CD4-positive, alpha-beta T cell treated with Interleukin-10 for 1 hour (primary cell): ENCODE measurements around the gene STPG2.

Source experiments
- DNase-seq: peaks from one replicate; pipeline ENCODE4 v3.0.0-alpha.2; 2020

The STPG2 gene

DNA sequence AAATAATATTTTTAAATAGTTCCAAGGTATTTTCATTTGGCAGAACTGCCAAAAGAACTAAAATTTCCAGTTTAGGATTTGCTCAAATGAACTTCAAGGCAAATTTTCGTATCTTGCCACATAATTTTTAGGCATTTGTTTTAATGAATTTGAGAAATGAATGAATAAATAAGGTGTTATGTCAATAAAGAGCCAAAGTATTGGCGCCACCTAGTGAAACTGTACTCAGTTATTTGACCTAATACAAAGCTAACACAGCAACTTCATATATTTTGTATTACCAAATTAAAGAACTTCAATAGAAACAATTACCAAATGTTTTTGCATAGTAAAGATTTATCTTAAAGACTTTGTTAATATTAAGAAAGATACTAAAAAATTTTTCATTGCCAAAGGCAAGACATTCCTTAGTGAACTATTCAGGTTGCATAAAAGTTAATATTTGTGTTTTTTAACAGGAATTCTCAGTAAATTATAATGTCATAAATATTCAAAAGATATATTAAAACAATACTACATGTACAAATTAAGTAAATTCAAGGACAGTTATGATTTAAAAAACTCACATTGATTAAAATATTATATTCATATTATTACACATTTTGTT is 50.3 kb downstream of the STPG2 start:
- peak; percentile 10 for DNase-seq

GRCh38 chr4:98081936-98082335 is 61.3 kb downstream of the STPG2 start:
- no peak for DNase-seq

DNA sequence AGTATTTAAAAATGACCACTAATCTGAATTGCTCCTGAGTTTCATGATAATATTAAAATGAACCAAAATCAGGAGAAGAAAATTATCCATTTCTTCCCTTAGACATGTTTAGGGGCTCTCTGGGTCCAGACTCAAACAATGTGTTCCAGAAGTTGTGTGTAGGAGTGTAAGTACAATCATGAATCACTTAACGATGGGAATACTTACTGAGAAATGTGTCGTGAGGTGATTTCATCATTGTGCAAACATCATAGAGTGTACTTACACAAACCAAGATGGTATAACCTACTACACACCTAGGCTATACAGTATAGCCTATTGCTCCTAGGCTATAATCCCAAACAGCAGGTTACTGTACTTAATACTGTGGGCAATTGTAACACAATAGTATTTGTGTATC is 74.8 kb downstream of the STPG2 start:
- DNase-seq, result no peak

DNA sequence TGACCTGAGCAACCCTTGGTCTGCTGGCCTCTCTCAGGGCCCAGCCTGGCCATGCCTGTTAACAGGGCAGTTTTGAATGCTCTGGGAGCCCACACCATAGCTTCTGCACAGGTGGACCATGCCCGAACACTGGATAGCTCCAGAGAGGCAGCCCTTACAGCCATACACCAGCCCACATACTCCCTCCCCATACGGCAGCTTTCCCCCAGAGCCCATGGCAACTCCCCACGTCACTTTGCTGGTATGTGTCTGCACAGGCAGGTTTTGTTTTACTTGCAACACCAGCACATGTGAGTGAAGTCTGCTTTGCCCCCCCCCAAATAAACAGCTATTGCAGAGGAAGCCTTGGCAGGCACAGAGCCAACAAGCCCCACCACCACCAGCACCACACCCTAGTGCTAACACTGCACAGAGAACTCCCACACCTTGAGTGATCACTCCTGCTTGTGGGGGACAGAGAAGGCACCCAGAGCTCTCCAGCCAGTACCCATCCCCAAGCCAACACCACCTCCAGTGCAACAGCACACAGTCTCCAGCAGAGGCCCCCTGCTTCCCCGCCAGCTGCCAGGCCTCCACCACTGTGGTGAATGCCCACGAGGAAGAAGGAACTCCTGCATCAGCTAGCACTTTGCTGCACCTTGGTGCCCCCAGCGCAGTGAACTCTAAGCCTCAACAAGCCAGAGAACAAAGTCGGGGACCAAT is 87.3 kb downstream of the STPG2 start:
- no peak for DNase-seq

DNA sequence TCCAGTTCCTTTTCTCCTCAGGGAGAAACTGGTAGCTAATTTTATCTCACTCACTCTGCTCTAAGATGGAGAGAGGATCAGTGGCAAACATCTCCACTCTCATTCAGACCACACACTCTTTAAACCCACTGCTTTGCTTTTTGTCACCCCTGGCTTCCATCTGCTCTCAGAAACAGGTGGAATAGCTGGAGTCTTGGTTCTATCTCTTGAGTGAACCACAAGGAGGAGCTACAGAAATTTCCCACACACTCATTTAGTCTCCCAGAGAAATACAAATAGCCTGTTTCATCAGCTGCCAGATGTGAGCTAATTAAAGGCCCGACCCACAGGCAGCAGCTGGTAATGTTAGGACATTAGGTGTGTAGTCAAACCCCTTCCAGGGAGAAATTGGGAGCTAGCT is 96.6 kb downstream of the STPG2 start:
- no peak for DNase-seq

GRCh38 chr4:98030059-98030458 is 113.2 kb downstream of the STPG2 start:
- no peak for DNase-seq

GRCh38 chr4:98027827-98028226 is 115.4 kb downstream of the STPG2 start:
- DNase-seq, result no peak

- no peak for DNase-seq
Observed at GRCh38 chr4:98026362-98026761, 116.9 kb downstream of the STPG2 start.

GRCh38 chr4:98006814-98007412 is 136.4 kb downstream of the STPG2 start:
- no peak for DNase-seq

- no peak for DNase-seq
Observed at GRCh38 chr4:98006060-98006459, 137.2 kb downstream of the STPG2 start.

GRCh38 chr4:98000940-98001339 is 142.3 kb downstream of the STPG2 start:
- no peak for DNase-seq

GRCh38 chr4:97998203-97998602 is 145.1 kb downstream of the STPG2 start:
- DNase-seq, result no peak

GRCh38 chr4:97994765-97995465 is 148.4 kb downstream of the STPG2 start:
- no peak for DNase-seq

DNA sequence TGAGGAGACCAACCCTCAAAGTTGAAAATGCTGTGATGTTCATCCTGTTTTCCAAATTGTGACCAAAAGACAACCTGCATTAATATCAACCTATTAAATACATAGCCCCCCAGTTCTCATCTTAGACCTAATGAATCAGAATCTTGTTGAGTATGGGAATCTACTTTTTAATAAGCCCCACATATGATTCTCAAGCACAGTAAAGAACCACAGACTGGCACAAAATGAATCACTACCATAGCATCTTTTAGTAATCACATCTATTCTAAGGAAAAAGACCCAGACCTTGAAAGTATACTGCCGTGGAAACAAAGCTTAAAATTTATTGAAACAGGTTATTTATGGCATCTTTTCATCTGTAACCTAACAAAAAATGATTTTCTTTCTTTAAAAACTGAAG is 152.9 kb downstream of the STPG2 start:
- DNase-seq, result no peak

DNA sequence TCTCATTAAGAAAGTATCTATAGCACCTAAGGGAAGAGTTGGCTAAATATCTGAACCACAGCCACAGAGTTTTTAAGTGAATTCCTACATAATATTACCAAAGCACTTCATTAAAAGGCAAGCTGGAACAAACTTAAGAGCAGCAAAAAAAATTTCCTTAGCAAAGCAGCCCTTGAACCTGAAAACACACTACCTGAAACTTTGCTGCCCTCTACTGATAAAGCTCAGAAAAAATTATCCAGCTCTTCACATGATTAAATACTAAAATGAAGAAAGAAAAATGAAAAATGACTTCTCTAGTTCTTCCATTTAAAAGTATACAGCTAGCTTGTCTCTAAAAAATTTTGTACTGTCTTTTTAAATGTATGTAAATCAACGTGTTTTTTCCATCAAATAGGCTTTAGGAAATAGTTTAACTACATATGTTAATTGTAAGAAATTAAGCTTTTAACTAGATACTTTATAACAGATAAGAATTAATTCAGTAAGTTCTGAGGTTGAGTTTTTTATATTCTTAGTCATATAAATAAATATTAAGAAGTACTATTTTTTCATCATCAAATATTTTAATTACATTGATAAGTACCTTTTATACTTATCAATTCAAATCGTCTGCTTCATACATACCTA is 156.1 kb downstream of the STPG2 start:
- no peak for DNase-seq

DNA sequence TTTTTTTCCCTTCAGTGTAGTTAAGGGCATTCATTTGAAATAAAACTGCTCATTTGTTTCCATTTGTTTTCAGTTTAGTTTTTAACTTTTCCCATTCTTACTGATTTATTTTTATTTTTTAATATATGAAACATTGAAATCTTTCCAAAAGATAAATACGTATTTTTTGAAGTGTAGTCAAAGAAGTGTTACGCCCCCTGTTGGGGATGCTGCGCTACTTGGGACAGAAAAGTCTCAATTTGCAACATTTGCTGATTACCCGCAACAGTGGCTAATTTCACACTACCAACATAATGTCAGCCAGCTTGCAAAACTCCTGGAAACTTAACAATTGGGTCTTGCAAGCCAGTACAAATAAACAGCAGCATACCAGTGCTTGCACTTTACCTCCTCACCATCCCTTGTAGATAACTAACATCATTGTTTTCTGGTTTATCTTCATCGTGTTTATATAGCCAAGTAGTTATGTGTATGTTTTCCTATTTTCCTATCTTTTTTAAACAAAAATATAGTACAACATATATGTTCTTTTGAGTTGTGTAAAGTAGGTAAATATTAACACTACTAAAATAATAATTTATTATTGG is 158.6 kb downstream of the STPG2 start:
- DNase-seq, result no peak

DNA sequence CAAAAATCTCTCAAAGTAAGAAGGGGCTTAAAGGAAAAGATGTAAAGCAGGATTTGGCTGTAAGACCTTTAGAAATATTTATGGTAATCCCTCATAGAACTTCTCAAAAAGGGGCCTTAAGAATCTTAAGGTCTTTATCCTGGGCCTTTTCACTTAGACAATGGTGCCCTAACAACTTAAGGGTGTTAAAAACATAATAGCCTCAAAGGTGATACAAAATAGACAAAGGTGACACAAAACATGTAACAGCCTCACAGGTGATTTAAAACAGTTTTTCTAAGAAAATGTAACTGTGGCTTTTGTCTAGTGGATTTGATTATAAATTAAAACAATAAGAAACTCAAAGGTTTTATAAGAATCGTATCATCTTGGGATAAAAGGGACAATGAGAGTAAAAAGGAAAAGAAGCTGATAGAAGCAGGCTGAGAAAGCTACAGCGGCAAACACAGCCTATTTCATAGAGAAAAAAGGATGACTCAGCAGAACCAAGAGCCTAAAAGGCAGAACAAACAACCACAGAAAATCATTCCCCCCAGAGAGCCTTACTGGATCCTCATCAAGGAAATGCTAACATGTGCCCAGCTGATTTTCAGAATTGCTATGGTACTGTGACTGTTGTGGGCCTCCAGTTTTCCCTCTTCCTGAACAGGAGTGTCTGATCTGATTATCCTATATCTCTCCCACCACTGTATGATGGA is 164.3 kb downstream of the STPG2 start:
- DNase-seq, result no peak

DNA sequence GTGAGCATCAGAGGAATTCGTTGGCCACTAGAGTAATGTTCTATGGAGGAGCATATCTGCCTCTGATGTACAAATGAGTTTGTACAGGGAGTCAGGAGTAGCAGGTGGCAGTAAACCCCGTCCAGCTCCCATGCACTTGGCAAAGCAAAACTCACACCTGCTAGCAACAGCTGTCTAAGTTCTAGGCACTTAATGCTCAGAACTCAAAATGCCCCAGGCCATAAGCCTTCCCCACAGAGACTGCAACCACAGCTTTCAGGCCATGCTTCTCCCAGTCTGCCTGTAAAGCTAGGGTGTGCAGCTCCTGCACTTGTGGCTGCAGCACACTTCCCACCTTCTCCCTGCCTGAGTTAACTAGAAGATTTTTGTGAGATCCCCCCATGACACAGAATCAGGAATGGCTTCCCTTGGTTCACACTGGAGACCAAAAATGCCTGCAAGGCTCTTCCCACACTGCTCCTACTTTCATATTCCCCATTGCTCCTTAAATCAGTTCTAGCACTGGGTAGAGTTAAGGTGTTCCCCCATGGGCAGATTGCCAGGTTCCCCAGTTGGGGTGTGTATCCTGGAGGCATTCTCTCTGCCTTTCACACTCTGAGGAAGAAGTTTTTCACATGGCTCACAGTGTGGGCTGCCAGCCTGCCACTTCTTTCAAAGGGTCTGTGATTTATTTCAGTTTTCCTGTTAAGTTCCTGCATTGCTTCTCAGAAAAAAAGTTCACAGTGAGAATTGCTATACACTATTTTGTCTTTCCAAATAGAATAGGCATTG is 189.9 kb downstream of the STPG2 start:
- DNase-seq, result no peak

DNA sequence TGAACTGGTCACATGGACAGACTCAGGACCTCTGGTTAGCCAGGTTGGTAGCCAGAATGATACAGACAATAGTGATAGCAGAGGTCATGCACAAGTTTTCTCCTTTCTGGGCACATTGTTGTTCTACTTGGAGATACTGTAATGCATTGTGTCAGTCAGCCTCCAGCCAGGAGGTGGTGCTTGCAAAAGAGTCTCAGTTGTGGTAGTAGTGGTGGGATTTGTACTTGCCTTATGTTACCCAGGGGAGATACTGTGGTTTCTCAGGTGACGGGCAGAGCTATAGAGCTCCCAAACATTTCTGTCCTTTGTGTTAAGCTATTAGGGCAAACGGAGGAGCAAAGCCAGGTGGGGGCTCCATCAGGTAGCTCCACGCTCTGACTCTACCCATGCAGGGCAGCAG is 190.5 kb downstream of the STPG2 start:
- DNase-seq, result no peak

GRCh38 chr4:97950836-97951235 is 192.4 kb downstream of the STPG2 start:
- DNase-seq, result no peak

- no peak for DNase-seq
Observed at GRCh38 chr4:97942951-97943350, 200.3 kb downstream of the STPG2 start.

DNA sequence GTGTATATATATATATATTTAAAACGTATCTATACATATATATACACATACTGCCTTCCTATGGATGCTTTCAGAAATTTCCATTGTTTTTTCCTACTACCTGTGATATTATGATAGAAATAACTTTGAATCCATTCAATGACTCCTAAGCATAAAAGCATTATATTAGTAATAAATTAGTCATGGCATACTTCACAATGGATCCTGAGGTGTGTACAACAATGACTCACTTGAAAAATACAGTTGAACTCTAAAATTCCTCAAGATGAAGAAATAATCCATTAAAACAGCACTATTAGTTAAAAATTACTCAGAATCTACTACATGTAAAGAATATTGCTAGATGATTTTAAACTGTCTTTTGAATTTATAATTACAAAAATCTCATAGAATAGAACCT is 201.1 kb downstream of the STPG2 start:
- DNase-seq, result no peak
